ENCODE measurements around the gene NANS. TPM values are rescaled to one million over a fixed set of nuclear protein-coding genes. Genes with fewer than 3 reads are reported as not detected.

NANS gene
- polyA plus RNA-seq, 1 donor from 2014 or later: 16.9 TPM

DNA sequence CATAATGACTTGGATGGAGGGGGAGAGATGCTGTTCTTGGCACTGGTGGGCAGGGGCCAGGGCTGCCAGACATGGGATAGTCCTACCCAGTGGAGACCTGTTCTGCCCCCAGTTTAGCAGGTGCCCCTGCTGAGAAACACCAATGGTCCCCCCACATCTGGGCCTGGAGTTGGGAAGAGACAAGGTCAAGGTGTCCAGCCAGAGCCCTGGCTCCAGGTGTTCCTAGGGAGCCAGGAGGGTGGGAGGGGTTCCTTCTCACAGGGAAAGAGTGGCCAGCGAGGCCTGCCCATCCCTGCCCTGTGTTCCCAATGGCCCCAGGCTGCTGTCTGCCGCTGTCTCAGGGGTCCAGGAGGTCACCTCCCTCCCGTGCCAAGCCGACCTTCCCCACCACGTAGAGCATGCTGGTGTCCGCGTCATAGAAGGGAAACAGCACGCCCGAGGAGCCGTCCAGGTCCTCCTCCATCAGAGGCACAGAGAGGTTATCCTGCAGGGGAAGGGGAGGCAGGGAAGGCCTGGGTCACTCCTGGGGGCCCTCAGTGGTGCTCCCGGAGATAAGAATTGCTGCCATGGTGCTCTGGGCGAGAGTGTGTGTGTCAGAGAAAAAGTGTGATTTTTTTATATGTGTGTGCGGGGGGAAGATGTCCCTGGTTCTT is 74.2 kb downstream of the NANS start:
- Histone ChIP-seq H3K9me3 (ENCODE audit: low read length) (no peaks in the 10 kb centered on the region), H3K36me3 (ENCODE audit: insufficient read depth, low read length) (no peaks in the 10 kb centered on the region), H3K27ac (ENCODE audit: low read length) (no peak overlapping the region), H3K4me3 (ENCODE audit: low read length) (no peak overlapping the region), H2AFZ (ENCODE audit: low read depth, low read length) (no peak overlapping the region), H3K79me2 (replicated peaks; ENCODE audit: insufficient read depth, low read length) (no peaks in the 10 kb centered on the region), H3K4me2 (ENCODE audit: low read length) (no peak overlapping the region), H3K9me2 (ENCODE audit: insufficient read depth, low read length) (no peaks in the 10 kb centered on the region), H4K20me1 (ENCODE audit: insufficient read depth) (no peaks in the 10 kb centered on the region), H3K27me3 (ENCODE audit: insufficient read depth, low read depth, low read length) (no peaks in the 10 kb centered on the region), H3K9ac (ENCODE audit: low read length) (no peak overlapping the region), H3F3A (ENCODE audit: insufficient read depth, low read length, poor library complexity, severe bottlenecking) (no peaks in the 10 kb centered on the region)
- no peak for TF ChIP-seq EP300 (conservative IDR thresholded peaks at IDR 0.05; ENCODE audit: poor library complexity, severe bottlenecking)
- TF ChIP-seq EZH2 (IDR thresholded peaks at IDR 0.05; ENCODE audit: borderline replicate concordance, insufficient read depth, low read length, poor library complexity, severe bottlenecking): no peak
- TF ChIP-seq, protein P1, sequence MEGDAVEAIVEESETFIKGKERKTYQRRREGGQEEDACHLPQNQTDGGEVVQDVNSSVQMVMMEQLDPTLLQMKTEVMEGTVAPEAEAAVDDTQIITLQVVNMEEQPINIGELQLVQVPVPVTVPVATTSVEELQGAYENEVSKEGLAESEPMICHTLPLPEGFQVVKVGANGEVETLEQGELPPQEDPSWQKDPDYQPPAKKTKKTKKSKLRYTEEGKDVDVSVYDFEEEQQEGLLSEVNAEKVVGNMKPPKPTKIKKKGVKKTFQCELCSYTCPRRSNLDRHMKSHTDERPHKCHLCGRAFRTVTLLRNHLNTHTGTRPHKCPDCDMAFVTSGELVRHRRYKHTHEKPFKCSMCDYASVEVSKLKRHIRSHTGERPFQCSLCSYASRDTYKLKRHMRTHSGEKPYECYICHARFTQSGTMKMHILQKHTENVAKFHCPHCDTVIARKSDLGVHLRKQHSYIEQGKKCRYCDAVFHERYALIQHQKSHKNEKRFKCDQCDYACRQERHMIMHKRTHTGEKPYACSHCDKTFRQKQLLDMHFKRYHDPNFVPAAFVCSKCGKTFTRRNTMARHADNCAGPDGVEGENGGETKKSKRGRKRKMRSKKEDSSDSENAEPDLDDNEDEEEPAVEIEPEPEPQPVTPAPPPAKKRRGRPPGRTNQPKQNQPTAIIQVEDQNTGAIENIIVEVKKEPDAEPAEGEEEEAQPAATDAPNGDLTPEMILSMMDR (IDR thresholded peaks at IDR 0.05; ENCODE audit: poor library complexity, severe bottlenecking): no peak
- TF ChIP-seq, protein P2, sequence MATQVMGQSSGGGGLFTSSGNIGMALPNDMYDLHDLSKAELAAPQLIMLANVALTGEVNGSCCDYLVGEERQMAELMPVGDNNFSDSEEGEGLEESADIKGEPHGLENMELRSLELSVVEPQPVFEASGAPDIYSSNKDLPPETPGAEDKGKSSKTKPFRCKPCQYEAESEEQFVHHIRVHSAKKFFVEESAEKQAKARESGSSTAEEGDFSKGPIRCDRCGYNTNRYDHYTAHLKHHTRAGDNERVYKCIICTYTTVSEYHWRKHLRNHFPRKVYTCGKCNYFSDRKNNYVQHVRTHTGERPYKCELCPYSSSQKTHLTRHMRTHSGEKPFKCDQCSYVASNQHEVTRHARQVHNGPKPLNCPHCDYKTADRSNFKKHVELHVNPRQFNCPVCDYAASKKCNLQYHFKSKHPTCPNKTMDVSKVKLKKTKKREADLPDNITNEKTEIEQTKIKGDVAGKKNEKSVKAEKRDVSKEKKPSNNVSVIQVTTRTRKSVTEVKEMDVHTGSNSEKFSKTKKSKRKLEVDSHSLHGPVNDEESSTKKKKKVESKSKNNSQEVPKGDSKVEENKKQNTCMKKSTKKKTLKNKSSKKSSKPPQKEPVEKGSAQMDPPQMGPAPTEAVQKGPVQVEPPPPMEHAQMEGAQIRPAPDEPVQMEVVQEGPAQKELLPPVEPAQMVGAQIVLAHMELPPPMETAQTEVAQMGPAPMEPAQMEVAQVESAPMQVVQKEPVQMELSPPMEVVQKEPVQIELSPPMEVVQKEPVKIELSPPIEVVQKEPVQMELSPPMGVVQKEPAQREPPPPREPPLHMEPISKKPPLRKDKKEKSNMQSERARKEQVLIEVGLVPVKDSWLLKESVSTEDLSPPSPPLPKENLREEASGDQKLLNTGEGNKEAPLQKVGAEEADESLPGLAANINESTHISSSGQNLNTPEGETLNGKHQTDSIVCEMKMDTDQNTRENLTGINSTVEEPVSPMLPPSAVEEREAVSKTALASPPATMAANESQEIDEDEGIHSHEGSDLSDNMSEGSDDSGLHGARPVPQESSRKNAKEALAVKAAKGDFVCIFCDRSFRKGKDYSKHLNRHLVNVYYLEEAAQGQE (IDR thresholded peaks at IDR 0.05; ENCODE audit: borderline replicate concordance): no peak
- TF ChIP-seq MXI1 (conservative IDR thresholded peaks at IDR 0.05; ENCODE audit: poor library complexity, severe bottlenecking): no peak
- TF ChIP-seq POLR2AphosphoS5 (IDR thresholded peaks at IDR 0.05): no peak
- TF ChIP-seq RAD21 (conservative IDR thresholded peaks at IDR 0.05): no peak
- TF ChIP-seq SMC3 (conservative IDR thresholded peaks at IDR 0.05; ENCODE audit: poor library complexity): no peak
- TF ChIP-seq TAF1 (IDR thresholded peaks at IDR 0.05; ENCODE audit: low read depth): no peak

DNA sequence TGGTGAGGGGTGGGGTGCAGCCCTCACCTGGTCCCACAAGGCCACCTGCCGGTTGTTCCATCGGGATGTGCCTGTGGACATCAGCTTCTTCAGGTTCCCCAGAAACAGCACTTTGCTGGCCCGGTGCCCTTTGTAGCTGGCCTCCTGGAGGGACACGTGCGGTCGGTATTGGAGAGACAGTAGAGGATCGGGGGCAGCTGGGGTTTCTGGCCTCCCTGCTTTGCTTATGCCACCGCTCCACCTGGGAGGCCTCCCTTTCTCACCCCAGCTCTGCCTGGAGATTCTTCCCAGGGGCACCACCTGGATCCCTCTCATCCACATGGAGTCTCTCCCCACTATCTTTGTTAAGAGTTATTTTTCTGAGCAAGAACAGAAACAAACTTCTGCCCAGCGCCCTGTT is 75.6 kb downstream of the NANS start:
- no peak for TF ChIP-seq RAD21 (conservative IDR thresholded peaks at IDR 0.05)
- TF ChIP-seq, protein P2 (IDR thresholded peaks at IDR 0.05; ENCODE audit: borderline replicate concordance): no peak
- TF ChIP-seq, protein P1 (IDR thresholded peaks at IDR 0.05; ENCODE audit: poor library complexity, severe bottlenecking): no peak
- TF ChIP-seq TAF1 (IDR thresholded peaks at IDR 0.05; ENCODE audit: low read depth): no peak
- TF ChIP-seq SMC3 (conservative IDR thresholded peaks at IDR 0.05; ENCODE audit: poor library complexity): no peak
- no peak for TF ChIP-seq EZH2 (IDR thresholded peaks at IDR 0.05; ENCODE audit: borderline replicate concordance, insufficient read depth, low read length, poor library complexity, severe bottlenecking)
- TF ChIP-seq MXI1 (conservative IDR thresholded peaks at IDR 0.05; ENCODE audit: poor library complexity, severe bottlenecking): no peak
- TF ChIP-seq EP300 (conservative IDR thresholded peaks at IDR 0.05; ENCODE audit: poor library complexity, severe bottlenecking): no peak
- TF ChIP-seq POLR2AphosphoS5 (IDR thresholded peaks at IDR 0.05): no peak
- H3K79me2 ChIP-seq (replicated peaks; ENCODE audit: insufficient read depth, low read length): no peaks in the 10 kb centered on the region
- H3K9me3 ChIP-seq (ENCODE audit: low read length): no peaks in the 10 kb centered on the region
- H2AFZ ChIP-seq (ENCODE audit: low read depth, low read length): no peak overlapping the region
- no peak overlapping the region for H3K4me3 ChIP-seq (ENCODE audit: low read length)
- H3K27ac ChIP-seq (ENCODE audit: low read length): no peak overlapping the region
- H3K9me2 ChIP-seq (ENCODE audit: insufficient read depth, low read length): no peaks in the 10 kb centered on the region
- H3K27me3 ChIP-seq (ENCODE audit: insufficient read depth, low read depth, low read length): no peaks in the 10 kb centered on the region
- no peak overlapping the region for H3K9ac ChIP-seq (ENCODE audit: low read length)
- H4K20me1 ChIP-seq (ENCODE audit: insufficient read depth): no peaks in the 10 kb centered on the region
- H3K4me2 ChIP-seq (ENCODE audit: low read length): no peak overlapping the region
- H3K36me3 ChIP-seq (ENCODE audit: insufficient read depth, low read length): no peaks in the 10 kb centered on the region
- H3F3A ChIP-seq (ENCODE audit: insufficient read depth, low read length, poor library complexity, severe bottlenecking): no peaks in the 10 kb centered on the region
